NT2/D1 (cell line): ENCODE data around the gene ARHGAP42.

Source experiments
- DNase-seq: peaks from one replicate; pipeline ENCODE4 v3.0.0-alpha.2; 2011; ENCODE audit warnings: low read depth, low spot score
- H3K27me3 ChIP-seq: 2 replicates; pipeline ENCODE4 v1.6.0; 2011; ENCODE audit warnings: mild to moderate bottlenecking; ENCODE audit not compliant: insufficient read length, insufficient read depth
- H3K36me3 ChIP-seq: 2 replicates; pipeline ENCODE4 v1.6.1; 2011; ENCODE audit warnings: mild to moderate bottlenecking, low read length, mixed read lengths; ENCODE audit not compliant: insufficient read depth, insufficient read length
- H3K4me1 ChIP-seq: 2 replicates; pipeline ENCODE4 v1.5.1; 2011; ENCODE audit not compliant: insufficient read depth, insufficient read length
- H3K4me3 ChIP-seq: 2 replicates; pipeline ENCODE4 v1.5.1; 2011; ENCODE audit warnings: low read depth; ENCODE audit not compliant: insufficient read length
- H3K9ac ChIP-seq: 2 replicates; pipeline ENCODE4 v1.6.0; 2011; ENCODE audit warnings: low read depth; ENCODE audit not compliant: insufficient read length
- H3K9me3 ChIP-seq: 2 replicates; pipeline ENCODE4 v1.5.1; 2011; ENCODE audit warnings: mild to moderate bottlenecking, low read length; ENCODE audit not compliant: insufficient read depth
- SUZ12 ChIP-seq: IDR thresholded peaks from 2 replicates; pipeline ENCODE4 v1.6.1; 2011; ENCODE audit not compliant: insufficient read length, insufficient read depth; ENCODE audit errors: extremely low read depth
- YY1 ChIP-seq: IDR thresholded peaks from 2 replicates; pipeline ENCODE4 v1.6.1; 2011; ENCODE audit not compliant: insufficient read length, insufficient read depth
- ZNF274 ChIP-seq: IDR thresholded peaks from 2 replicates; pipeline ENCODE4 v1.6.1; 2011; ENCODE audit warnings: mild to moderate bottlenecking, low read depth, low read length

The ARHGAP42 gene

DNA sequence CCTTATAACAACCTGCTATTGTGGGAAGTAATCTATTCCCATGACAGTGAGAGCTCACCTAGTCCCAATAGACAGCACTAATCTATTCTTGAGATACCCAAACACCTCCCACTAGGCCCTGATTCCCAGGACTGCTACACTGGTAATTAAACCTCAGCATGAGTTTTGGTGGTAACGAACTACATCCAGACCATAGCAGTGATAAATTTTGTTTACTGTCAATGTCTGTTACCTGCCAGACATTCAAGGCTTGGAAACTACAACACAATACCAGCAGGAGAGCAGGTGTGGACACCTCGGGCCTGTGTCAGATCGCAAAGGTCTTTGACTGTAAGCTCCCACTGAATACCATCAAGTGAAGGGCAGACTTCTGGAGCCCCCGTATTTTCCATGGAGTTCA, 187.1 kb downstream of the ARHGAP42 start:
- Histone ChIP-seq H3K9me3 (no peaks in the 10 kb centered on the region), H3K9ac (no peak overlapping the region), H3K4me3 (no peak overlapping the region), H3K36me3 (no peaks in the 10 kb centered on the region), H3K4me1 (no peaks in the 10 kb centered on the region), H3K27me3 (no peaks in the 10 kb centered on the region)
- TF ChIP-seq ZNF274: no peak
- no peak for TF ChIP-seq SUZ12
- TF ChIP-seq YY1: no peak
- DNase-seq: no peak

DNA sequence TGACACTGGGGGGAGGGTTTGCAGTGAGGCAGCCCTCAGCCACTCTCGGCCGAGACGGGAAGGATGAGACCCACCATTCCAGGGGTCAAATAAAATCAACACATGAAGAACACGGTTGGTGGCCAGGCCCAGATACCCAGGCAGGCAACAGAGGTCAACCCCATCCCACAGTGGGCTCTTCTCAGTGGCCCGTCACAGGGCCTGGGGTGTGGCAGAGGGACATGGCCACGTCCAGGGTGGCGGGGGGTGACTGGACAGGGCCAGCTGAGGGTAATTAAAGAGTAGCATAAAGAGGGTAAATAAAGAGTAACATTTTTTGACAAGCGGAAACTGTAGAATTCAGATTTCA, 188.4 kb downstream of the ARHGAP42 start:
- DNase-seq: no peak
- H3K36me3 ChIP-seq: no peaks in the 10 kb centered on the region
- no peak overlapping the region for H3K9ac ChIP-seq
- H3K9me3 ChIP-seq: no peaks in the 10 kb centered on the region
- H3K27me3 ChIP-seq: no peaks in the 10 kb centered on the region
- H3K4me1 ChIP-seq: no peaks in the 10 kb centered on the region
- H3K4me3 ChIP-seq: no peak overlapping the region
- TF ChIP-seq SUZ12 (no peak), ZNF274 (no peak), YY1 (no peak)

DNA sequence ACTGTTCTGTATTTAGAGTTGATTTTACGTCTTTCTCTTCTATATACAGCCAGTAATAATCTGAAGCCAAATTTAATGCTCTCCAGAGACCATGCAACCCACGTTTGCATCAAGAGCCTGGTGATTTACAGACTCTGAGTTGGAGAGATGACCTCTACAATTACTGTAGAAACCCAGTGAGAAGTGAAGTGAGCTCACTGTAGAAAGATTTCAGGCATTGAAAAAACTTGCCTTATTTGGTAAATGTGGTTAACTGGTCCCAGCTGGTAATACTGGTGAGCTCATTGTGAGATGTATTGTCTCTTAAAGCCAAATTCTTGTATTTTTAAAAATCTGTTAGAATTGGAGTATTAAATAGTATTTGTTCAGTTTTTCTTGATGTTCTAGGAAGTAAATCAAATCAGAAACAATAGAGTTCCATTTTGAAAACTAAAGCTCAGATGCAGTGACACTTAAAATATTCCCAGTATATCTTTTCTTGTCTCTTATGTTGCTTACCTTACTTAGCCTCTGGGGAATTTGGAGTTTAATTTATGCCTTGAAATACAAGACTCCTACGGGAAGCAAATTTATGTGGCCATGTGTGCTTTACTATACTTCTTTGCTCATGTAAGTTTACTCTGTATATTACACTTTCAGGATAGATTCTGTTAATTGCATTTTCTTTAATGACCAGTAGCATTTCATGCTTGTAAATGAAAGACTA, 189.9 kb downstream of the ARHGAP42 start:
- no peaks in the 10 kb centered on the region for H3K9me3 ChIP-seq
- no peak for TF ChIP-seq YY1
- H3K4me3 ChIP-seq: no peak overlapping the region
- H3K36me3 ChIP-seq: no peaks in the 10 kb centered on the region
- H3K27me3 ChIP-seq: no peaks in the 10 kb centered on the region
- no peak for DNase-seq
- no peak overlapping the region for H3K9ac ChIP-seq
- no peaks in the 10 kb centered on the region for H3K4me1 ChIP-seq

DNA sequence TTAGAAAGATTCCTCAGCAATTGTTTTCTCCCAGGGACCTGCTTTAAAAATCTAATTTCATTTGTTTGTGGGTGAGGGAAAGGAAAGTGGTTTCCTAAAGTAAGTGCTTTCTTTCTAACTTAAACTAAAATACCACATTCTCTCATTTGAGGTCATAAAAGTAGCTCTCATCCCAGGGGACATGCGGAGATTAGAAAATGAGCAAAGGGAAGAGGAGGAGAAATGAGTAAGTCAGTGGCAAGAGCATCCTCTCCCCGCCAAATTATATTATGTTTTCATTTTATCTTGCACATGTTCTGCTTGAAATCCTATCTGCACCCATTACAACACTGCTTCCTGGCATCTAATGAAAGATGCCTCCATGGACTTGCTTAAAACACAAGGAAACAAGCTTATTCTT, 191.4 kb downstream of the ARHGAP42 start:
- no peak for DNase-seq
- Histone ChIP-seq H3K4me1 (no peaks in the 10 kb centered on the region), H3K9ac (no peak overlapping the region), H3K27me3 (no peaks in the 10 kb centered on the region), H3K4me3 (no peak overlapping the region), H3K9me3 (no peaks in the 10 kb centered on the region), H3K36me3 (no peaks in the 10 kb centered on the region)
- TF ChIP-seq ZNF274 (no peak), YY1 (no peak), SUZ12 (no peak)

DNA sequence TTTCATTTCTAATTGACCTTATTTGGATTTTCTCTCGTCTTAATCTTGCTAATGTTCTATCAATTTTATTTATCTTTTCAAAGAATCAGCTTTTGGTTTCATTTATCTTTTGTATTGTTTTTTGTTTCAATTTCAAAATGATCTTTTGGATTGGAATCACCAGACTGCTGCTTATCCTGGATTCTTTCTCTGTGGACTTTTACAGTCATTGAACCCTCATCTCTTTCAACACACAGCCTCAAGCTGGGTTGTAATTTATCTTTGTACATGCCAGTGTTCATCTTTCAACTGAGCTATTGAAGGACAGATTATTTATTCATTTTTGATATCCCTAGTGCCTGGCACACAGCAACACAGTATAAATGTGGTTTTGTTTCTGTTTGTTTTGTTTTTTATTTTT, 195.9 kb downstream of the ARHGAP42 start:
- Histone ChIP-seq H3K27me3 (no peaks in the 10 kb centered on the region), H3K4me3 (no peak overlapping the region), H3K36me3 (no peaks in the 10 kb centered on the region), H3K9me3 (no peaks in the 10 kb centered on the region), H3K9ac (no peak overlapping the region), H3K4me1 (no peaks in the 10 kb centered on the region)
- no peak for TF ChIP-seq ZNF274
- no peak for TF ChIP-seq SUZ12
- no peak for TF ChIP-seq YY1
- no peak for DNase-seq

DNA sequence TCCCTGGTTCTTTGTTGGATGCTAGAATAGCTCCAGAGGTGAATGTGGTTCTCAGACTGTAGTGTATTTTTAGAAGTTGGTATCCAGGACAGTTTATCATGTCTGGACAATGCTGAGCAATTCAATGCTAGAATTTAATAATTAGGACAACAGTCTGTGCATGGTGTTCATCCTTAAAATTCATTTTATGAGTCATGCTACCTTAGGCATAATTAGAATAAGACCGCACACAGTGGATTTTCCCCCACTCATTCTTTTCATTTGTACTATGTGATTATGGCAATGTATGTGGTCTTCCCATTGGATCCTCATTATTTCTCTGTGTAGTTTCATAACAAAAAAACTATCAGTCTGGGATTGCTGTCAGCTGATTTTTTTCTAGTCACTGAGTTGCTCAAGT, 196.7 kb downstream of the ARHGAP42 start:
- DNase-seq: no peak
- no peak overlapping the region for H3K4me3 ChIP-seq
- no peak for TF ChIP-seq ZNF274
- no peak for TF ChIP-seq SUZ12
- no peak for TF ChIP-seq YY1
- no peaks in the 10 kb centered on the region for H3K36me3 ChIP-seq
- H3K27me3 ChIP-seq: no peaks in the 10 kb centered on the region
- no peak overlapping the region for H3K9ac ChIP-seq
- no peaks in the 10 kb centered on the region for H3K4me1 ChIP-seq
- H3K9me3 ChIP-seq: no peaks in the 10 kb centered on the region

DNA sequence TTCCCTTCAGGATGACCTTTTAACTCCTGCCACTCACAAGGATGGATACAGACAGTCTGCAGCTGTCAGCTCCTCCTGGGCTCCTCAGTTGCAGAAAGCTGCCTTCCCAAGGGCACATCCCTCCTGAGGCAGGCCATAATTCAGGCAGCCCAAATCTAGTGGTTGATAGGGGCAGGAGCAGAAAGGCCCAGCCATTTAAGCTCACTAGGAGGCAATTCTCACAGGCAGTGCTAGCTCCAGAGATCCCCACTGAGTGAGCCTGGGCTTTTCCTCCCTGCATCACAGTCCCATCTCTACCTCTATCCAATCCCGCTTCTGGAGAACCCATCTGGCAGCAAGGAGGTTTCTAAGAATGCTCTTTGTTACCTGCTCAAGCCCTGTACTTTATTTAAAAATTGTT, 200.6 kb downstream of the ARHGAP42 start:
- Histone ChIP-seq H3K36me3 (no peaks in the 10 kb centered on the region), H3K27me3 (no peaks in the 10 kb centered on the region), H3K9ac (no peak overlapping the region), H3K9me3 (no peaks in the 10 kb centered on the region), H3K4me3 (no peak overlapping the region), H3K4me1 (no peaks in the 10 kb centered on the region)
- DNase-seq: no peak
- TF ChIP-seq ZNF274 (no peak), YY1 (no peak), SUZ12 (no peak)
